ENCODE measurements around the gene CACNA1G.

Gene CACNA1G

DNA sequence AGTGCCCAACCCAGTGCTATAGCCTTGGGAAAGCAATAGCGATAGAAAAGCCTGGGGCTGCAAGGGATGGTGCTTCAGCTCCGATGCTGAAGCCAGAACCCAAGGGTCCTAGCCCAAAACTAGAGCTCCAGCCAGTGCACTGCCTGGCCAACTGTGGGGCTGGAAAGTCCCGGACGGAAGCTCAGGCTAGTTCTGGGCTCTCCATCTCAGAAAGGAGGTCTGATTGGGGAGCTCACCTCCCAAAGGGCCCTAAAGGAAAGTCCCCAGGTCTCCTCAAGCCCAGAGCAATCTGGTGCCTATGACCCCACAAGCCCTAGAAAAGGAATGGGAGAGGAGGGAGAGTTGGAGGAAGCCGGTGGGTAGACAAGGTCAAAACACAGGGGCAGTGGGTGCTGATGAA is 72.1 kb downstream of the CACNA1G start:
- no peak for DNase-seq (ENCODE audit: low read depth in 2 of 2)

DNA sequence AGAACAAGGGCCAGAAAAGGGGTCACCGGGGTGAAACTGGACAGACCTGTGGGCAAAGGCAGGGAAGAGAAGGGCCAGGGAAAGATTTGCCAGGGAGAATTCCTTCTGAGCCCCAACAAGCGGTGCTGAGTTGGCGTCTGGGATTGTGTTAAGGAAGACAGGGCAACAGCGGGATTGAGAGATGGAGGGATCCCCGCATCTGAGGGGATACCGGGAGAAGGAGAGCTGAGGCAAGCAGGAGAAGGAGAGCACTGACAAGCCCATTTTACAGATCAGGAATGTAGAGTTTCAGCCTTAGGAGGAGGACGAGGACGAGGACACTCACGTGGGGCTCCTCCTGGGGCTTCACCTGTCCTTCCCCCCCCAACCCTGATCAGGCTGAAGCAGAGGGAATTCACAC is 73.2 kb downstream of the CACNA1G start:
- DNase-seq (ENCODE audit: low read depth in 2 of 2): no peak

DNA sequence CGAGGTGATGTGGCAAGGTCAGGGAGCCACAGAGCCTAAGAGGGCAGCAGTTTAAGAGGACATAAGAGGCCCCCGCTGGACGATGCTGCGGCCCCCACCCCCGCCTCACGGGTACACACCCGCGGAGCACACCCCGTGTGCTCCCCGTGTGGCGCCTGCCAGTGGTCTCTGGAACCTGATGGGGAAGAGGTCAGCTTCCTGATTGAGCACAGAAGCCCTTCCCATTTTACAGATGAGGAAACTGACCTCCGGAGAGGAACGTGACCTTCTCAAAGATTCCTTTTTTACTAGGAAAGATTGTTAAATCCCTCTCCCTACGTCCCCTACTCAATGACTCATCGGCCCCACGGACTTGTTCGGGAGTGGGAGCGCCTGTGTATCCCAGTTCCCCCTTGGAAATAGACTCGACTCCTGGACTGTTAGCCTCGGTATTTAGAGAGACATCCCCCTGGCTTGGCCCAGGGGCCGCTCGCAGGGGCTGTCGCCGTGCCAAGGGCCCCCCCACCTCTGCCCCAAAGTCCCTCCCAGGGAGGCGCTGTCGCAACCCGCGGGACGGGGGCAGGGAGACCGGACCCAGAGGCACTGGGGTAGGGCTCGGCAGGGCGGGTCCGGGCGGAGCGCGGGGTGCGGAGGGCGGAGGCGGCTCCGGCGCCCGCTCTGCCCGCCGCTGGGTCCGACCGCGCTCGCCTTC is 73.9 kb downstream of the CACNA1G start, which contains the start of gene ABCC3:
ABCC3 (plus strand) TSS at position 658 of the 691 bp plus-strand sequence. CDS start 56 bp downstream, outside the sequence.
- DNase-seq (ENCODE audit: low read depth in 2 of 2): no peak

DNA sequence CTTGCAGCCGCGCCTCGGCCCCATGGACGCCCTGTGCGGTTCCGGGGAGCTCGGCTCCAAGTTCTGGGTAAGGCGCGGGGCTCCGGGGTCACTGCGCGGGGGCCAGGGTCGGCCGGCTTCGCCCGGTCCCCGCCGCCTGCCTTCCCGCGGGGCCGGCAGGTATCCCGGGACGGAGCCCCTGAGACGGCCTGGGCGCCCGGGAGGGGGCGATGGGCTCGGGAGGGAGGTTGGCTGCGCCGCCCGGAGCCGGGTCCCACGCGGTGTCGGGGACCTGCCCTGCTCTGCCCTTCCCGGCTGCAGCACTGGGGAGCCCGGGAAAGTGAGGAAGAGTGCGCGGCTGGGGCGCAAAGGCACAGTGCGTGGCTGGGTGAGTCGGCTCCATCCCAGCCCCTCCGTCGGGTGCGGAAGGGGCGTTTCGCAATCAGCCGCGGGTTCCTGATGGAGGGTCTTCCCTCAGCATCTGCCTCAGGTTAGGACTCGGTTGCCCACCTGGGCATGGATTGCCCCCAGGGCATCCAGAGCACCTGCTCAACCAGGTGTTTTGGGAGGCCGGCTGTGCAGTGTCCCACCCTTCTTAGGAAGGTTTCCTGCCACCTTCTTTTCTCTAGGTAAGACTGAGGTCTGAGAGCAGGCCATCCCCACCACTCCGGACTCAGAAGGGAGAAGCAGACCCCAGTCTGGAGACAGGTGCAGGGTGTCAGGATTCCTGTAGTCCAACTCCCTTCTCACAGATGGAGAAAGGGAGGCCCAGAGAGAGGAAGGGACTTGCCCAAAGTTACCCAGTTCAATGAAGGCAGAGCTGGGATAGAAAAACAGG is 74.6 kb downstream of the CACNA1G start:
- no peak for DNase-seq (ENCODE audit: low read depth in 2 of 2)

GRCh38 chr17:50635732-50635981 is 75.1 kb downstream of the CACNA1G start:
- no peak for DNase-seq (ENCODE audit: low read depth in 2 of 2)

DNA sequence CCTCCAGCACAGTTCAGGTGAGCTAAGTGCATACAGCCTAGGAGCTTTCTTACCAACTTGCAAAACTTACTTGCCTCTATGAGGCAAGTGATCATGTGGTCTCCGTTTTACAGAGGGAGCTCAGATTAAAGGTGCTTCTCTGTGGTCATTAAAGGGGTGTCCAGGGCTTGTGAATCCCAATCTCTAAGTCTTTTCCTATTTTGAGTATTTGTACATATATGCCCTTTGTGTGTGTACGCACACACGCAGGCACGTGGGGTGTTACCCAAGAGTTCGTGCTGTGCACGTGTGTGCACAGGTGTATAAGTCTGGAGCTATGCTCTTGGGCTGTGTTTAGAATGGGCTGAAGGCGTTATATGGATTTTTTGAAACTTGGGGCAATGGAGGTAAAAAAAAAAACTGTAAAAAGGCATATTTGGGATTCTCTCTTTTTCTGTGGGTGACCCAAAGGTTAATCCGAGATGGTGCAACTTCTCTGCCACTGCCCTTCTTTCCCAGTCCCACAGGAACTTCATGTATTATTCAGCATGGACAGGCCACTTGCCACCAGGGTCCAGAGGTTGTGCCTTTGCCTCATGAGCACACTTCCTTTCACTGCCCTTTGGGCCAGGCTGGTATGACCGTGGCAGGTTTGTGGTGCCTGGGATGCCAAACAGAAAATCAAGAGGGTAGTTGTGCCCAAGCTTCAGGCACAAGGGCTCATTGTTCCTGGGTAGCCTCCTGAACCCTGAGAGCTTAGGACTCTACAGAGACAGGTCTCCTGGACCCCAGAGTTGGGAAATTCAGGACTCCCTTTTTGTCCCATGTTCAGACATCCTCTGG is 75.7 kb downstream of the CACNA1G start:
- no peak for DNase-seq (ENCODE audit: low read depth in 2 of 2)

DNA sequence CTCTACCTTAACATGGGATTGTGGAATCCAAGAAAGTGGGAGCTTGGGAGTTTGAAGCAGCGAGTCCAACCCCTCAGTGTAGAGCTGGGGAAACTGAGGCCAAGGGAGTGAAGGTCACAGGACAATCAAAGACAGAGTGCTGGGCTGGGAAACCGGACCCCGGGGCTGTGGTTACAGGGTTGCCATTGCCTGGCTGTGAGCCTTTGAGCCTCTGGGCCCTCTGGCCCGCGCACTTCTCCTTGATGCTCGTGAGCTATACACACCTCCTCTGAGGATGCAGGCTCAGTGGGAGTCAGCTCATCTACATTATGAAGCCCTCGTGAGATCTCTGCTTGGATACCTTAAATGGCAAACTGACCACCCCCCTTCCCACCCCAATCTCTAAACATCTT is 76.3 kb downstream of the CACNA1G start:
- DNase-seq (ENCODE audit: low read depth in 2 of 2): no peak

DNA sequence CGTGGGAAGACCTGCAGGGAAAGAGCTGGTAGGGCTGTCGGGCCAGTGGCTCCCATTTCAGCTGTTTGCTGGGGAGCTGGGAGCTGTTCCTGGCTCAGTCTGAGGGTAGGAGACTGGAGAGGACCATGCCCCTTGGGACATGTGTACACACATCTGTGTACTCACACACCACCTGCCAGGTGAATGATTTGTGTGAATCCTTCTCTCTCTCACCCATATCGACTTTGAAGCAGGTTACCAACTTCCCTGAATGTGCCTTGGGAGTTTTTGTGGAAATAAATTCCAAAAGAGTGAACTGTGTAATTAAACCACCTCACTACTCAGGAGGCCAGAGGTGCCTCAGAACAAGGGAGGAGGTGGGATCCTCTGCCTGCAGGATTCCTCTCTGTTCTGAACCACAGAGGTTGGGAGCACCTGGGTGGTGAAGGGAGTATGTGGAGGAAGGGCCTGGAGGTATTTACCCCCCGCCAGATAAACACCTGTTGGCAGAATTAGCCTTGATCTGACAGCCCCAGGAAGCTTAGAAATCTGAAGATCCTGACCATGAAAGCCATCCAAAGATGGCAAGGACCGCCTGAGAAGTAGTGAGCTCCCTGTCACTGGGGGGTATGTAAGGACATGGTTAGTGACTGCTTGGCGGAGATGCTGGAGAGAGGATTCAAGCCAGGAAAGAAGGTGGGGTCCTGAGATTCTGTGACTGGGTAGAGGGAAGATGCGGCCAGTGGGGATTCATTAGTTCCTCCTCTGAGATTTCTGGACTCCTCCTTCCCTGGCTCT is 77.5 kb downstream of the CACNA1G start:
- DNase-seq (ENCODE audit: low read depth in 2 of 2): no peak

GRCh38 chr17:50638606-50638965 is 78.1 kb downstream of the CACNA1G start:
- no peak for DNase-seq (ENCODE audit: low read depth in 2 of 2)

DNA sequence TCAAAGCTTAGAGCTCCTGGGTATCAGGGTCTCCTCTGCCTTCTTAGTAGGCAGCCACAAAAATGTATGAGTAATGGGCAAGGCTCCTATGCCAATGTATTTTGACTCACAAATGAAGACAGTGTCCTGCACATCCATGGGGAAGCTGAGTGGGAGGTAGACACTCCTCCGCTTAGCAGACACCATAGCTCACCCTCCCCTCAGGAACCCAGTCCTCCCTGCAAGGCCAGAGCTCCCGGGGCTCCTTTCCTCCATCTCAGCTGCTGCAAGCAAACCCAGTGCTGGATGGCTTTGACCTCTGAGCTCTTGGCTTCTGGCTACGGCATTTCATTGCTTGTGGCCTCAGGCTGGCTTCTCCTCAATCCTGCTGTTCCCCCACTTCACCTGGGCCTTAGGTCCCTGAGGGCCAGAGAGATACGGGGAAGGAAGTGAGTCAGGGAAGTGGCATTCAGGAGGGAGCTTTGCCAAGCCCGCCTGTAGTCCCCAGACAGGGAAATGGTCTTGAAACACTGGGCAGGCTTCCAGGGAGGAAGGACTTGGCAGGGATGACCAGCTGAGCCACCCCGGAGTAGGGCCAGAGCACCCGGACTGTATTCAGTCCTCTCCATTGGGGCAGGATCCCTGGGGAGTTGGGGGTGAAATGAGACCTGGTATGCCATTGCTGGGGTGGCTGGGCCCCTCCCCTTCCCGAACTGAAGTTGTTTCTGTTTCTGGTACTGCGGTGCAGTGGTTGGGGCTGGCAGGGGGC is 78.6 kb downstream of the CACNA1G start:
- DNase-seq (ENCODE audit: low read depth in 2 of 2): no peak

GRCh38 chr17:50640686-50641351 is 80.3 kb downstream of the CACNA1G start:
- no peak for DNase-seq (ENCODE audit: low read depth in 2 of 2)

DNA sequence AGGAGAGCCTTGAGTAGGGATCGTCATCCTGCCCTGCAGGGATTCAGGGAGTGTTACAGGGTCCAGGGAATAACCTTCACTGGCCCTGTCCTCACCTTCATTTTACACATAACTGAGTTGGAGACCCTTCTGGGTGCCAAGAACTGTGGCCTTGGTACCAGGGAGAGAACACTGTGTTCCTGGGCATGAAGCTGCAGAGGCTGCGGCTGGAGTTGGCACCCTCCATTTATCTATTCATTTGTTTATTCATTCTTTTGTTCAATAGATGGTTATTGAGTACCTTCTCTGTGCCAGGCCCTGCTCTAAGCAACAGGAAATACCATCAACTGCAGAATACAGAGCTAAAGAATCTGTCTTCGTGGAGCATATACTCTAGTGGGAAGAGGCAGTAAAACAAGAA is 80.8 kb downstream of the CACNA1G start:
- no peak for DNase-seq (ENCODE audit: low read depth in 2 of 2)

- no peak for DNase-seq (ENCODE audit: low read depth in 2 of 2)
These were observed 81.7 kb downstream of the CACNA1G start for GRCh38 chr17:50642071-50642721.

DNA sequence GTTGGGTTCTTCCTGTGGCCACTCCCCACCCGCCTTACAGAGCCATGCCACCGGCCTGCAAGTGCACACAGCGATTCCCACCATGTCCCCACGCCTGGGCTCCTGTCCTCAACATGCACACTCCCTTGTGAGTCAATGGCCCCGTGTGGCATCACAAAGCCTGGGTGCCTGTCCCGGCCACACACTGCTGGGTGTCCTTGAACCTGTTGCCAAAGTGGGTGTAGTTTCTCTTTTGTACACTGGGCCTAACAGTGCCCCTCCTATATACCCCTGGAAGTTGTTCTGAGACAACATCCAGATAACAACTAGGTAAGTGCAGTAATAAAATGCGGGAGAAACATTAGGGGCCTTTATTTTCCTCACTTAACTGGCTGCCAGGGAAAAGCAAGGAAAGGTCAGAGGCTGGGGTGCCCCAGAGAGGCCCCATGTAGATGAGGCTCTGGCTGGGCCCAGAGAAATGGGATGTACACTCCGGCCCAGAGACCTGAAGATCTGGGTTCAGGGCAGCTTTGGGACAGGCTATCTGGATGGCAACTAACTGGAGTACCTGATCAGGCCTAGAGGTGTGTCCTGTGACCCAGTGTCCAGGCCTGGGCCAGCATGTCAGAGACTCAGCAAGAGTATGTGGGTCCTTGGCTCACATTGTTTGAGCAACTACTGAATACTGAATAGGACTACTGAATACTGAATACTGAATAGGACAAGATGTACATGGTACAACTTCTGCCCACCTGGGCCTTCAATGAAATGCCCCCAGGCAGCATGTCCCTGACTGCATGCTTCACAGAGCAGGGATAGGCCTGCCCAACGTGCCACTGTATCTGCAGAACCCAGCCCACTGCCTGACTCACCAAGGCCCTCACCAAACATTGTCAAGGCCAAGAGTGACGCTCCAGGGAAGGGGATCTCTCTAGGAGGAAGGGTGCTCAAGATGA is 82.5 kb downstream of the CACNA1G start:
- no peak for DNase-seq (ENCODE audit: low read depth in 2 of 2)

GRCh38 chr17:50645748-50646682 is 85.5 kb downstream of the CACNA1G start:
- DNase-seq (ENCODE audit: low read depth in 2 of 2): no peak

DNA sequence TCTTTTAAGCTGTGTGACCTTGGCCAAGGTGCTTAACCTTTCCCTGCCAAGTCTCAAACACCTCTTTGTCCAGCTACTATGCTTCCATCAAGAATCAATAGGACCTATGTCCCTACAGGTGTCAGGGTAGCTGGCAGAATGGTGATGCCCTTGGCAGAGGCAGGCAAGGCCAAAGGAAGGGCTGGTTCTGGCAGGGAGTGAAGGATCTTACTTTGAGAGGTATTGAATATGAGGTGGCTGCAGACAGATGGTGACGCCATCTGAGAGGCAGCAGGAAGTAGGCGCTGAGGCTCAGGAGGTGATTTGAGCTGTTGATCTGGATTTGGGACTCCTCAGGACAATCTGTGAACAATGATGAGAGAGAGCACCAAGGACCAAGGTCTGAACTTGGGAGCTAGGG is 86.7 kb downstream of the CACNA1G start:
- no peak for DNase-seq (ENCODE audit: low read depth in 2 of 2)

GRCh38 chr17:50649042-50649908 is 88.8 kb downstream of the CACNA1G start:
- no peak for DNase-seq (ENCODE audit: low read depth in 2 of 2)

Data from stimulated activated CD8-positive, alpha-beta memory T cell treated with anti-CD3 and anti-CD28 coated beads, Interleukin-2, amount 100 ng/mL, for 48 hours (primary cell).